Effector memory CD4-positive, alpha-beta T cell (primary cell): ENCODE data around the gene ZNF669.
"Not testable (repeated sequence)": the region's sequence is repeated elsewhere in the genome, so short reads cannot be mapped to it uniquely, and the experiment has no call there.

Source experiments
- DNase-seq, 3 donors: peaks; one replicate each; pipeline ENCODE4 v3.0.0-alpha.2; 2020
- H3K27ac ChIP-seq: 2 replicates; pipeline ENCODE4 v1.7.0; 2013; ENCODE audit warnings: mild to moderate bottlenecking, low read length, moderate library complexity; ENCODE audit not compliant: insufficient read depth, poor library complexity, severe bottlenecking
- H3K27me3 ChIP-seq: replicated peaks from 2 replicates; pipeline ENCODE4 v1.7.0; 2013; ENCODE audit warnings: mild to moderate bottlenecking, low read length; ENCODE audit not compliant: insufficient read depth, control insufficient read depth, poor library complexity, severe bottlenecking
- H3K36me3 ChIP-seq: 2 replicates; pipeline ENCODE4 v1.7.0; 2013; ENCODE audit warnings: mild to moderate bottlenecking, low read length, moderate library complexity; ENCODE audit not compliant: control insufficient read depth, insufficient read depth
- H3K4me1 ChIP-seq: 2 replicates; pipeline ENCODE4 v1.7.0; 2013; ENCODE audit warnings: low read length, mild to moderate bottlenecking; ENCODE audit not compliant: control insufficient read depth, insufficient read depth, poor library complexity, severe bottlenecking
- H3K4me3 ChIP-seq: 2 replicates; pipeline ENCODE4 v1.7.0; 2013; ENCODE audit warnings: low read length, low read depth, mild to moderate bottlenecking; ENCODE audit not compliant: insufficient read depth, poor library complexity, severe bottlenecking
- H3K9me3 ChIP-seq: 2 replicates; pipeline ENCODE4 v1.7.0; 2013; ENCODE audit warnings: mild to moderate bottlenecking, low read length, moderate library complexity; ENCODE audit not compliant: control insufficient read depth

Gene ZNF669

GRCh38 chr1:247121382-247121781, 17.2 kb upstream of the ZNF669 start:
- Histone ChIP-seq H3K36me3 (no peaks in the 10 kb centered on the region), H3K4me3 (no peak overlapping the region), H3K4me1 (no peaks in the 10 kb centered on the region), H3K27ac (no peak overlapping the region), H3K9me3 (no peaks in the 10 kb centered on the region), H3K27me3 (no peaks in the 10 kb centered on the region)
- no peak for DNase-seq

GRCh38 chr1:247120408-247120668, 16.2 kb upstream of the ZNF669 start:
- H3K4me1 ChIP-seq, DNase-seq, H3K36me3 ChIP-seq: not testable (repeated sequence)

DNA sequence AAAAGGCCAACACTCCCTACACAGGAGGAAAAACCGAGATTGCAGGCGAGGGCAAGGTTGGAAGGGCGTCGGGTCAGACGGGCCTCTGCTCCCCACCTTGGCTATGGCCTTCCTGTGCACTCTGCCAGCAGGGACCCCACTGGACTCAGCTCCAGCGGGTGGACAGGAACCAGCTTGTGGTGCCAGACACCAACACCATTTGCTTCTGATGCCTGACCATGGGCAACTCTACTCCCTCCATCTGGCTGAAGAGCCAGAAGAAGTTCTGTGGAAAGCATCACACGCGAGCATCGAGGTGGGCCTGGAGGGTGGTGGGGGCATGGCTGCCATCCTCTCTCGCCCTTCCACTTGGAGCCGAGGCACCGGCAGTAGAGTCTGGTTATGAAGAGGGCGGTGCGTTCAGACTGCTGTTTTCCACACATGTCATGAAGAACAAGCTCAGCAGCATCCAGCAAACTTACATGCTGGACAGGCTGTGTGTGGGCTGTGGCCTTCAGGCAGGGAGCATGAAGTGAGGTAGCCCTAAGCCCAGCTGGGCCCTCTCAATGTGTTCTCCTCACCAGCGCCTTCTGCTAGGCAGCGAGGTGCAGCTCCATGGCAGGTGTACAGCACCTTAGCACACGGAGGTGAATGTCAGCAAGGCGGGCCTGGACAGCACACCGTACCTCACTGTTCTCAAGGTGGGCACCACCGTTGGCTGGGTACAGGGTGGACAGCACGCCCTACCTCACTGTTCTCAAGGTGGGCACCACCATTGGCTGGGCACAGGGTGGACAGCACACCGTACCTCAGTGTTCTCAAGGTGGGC, 15.6 kb upstream of the ZNF669 start:
- no peaks in the 10 kb centered on the region for H3K4me1 ChIP-seq
- no peak overlapping the region for H3K4me3 ChIP-seq
- no peak for DNase-seq
- no peak overlapping the region for H3K27ac ChIP-seq
- no peaks in the 10 kb centered on the region for H3K36me3 ChIP-seq
- no peaks in the 10 kb centered on the region for H3K27me3 ChIP-seq
- H3K9me3 ChIP-seq: no peaks in the 10 kb centered on the region

More at GRCh38 chr1:247120408-247120668, 16.2 kb upstream of the ZNF669 start:
- not testable (repeated sequence) for H3K4me3 ChIP-seq, H3K27ac ChIP-seq, H3K9me3 ChIP-seq, H3K27me3 ChIP-seq

GRCh38 chr1:247118946-247119446, 14.8 kb upstream of the ZNF669 start:
- Histone ChIP-seq H3K27ac (no peak overlapping the region), H3K4me3 (no peak overlapping the region), H3K36me3 (no peaks in the 10 kb centered on the region), H3K9me3 (no peaks in the 10 kb centered on the region), H3K27me3 (no peaks in the 10 kb centered on the region), H3K4me1 (no peaks in the 10 kb centered on the region)
- peak in 1 of 3 donors; percentile 36 for DNase-seq

GRCh38 chr1:247115545-247115944, 11.4 kb upstream of the ZNF669 start:
- no peak for DNase-seq
- no peaks in the 10 kb centered on the region for H3K36me3 ChIP-seq
- no peaks in the 10 kb centered on the region for H3K9me3 ChIP-seq
- no peak overlapping the region for H3K4me3 ChIP-seq
- H3K4me1 ChIP-seq: peaks cover 16% of the 10 kb centered on the region
- peaks cover 16% of the 10 kb centered on the region for H3K27me3 ChIP-seq
- no peak overlapping the region for H3K27ac ChIP-seq

DNA sequence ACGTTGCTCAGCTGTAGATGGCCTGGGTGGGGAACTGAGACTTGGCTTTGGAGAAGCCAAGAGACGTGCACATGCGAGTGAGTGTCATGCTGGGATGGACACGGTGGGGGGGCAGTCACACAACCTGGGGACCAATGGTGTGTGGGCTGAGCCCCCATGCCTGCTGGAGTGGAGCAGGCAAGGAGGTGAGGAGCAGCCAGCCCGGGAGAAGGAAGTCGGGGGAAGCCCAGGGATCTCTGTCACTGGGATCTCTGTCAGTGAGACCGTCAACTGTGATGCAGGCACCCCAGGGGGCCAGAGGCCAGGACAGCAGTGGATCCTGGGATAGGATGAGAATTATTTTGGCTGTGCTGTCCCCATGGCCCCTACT, 11.0 kb upstream of the ZNF669 start:
- peaks cover 17% of the 10 kb centered on the region for H3K4me1 ChIP-seq
- H3K4me3 ChIP-seq: no peak overlapping the region

DNA sequence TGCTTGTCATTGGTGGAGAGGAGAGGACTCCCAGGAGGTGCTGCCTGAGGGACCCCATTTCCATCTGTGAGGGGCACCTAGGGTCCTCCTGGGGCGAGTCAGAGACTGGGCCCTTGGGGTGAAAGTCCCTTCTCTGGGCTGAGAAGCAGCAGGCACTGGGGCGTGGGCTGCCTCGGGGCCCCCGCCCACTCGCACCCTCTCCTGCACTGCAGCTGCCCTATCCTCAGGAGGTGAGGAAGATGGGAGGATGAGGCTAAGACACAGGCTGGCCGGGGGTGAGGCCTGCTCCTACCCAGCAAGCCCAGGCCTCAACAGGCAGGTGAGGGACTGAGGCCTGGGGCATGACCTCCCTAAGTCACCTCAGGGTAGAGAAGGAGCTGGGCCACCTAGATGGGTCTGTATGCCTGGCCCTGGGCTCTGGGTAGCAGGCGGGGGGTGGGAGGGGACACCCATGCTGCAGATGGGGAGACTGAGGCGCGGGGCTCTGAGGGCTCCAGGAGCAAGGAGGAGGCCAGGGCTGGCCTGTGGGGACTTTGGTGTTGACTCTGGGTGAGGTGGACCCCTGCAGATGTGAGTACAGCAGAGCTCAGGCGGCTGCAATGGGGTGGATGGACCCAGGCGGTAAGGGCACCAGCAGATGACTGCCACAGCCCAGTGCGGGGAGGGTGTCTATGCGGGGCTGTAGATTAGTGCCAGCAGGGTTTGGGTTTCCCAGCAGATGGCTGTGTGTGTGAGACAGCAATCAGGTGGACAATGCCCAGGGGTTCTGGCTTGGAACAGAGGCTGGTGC, 10.4 kb upstream of the ZNF669 start:
- Histone ChIP-seq H3K27me3 (peaks cover 26% of the 10 kb centered on the region), H3K4me3 (no peak overlapping the region), H3K9me3 (no peaks in the 10 kb centered on the region), H3K36me3 (no peaks in the 10 kb centered on the region), H3K4me1 (peaks cover 17% of the 10 kb centered on the region), H3K27ac (no peak overlapping the region)
- no peak for DNase-seq

More for the DNA sequence above, 11.0 kb upstream of the ZNF669 start:
- no peak for DNase-seq
- Histone ChIP-seq H3K9me3 (no peaks in the 10 kb centered on the region), H3K27me3 (peaks cover 20% of the 10 kb centered on the region), H3K27ac (no peak overlapping the region), H3K36me3 (no peaks in the 10 kb centered on the region)

DNA sequence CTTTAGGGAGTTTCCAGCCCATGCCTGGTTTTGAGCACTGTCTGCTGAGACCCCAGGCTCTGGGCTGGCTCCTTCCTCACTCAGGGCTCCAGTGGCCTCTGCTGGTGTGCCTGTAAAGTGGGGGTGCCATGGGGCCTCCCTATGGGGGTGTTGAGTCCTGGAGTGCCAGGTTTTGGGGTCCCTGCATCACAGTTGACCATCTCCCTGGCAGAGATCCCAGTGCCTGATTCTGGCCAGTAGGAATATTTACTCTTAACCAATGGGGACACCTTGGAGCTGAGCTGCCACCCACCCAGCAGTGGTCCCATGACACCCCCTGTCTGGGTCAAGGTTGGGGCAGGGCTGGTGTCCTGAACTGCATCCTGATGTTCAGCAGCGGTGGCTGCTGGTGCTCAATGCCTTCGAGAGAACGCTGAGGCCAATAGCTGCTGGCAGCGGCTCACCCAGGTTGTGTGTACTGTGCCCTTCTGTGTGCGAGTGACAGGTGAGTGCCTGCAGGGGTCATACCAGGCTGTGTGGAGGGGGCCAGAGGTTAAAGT, 9.6 kb upstream of the ZNF669 start:
- peaks cover 17% of the 10 kb centered on the region for H3K4me1 ChIP-seq
- H3K4me3 ChIP-seq: no peak overlapping the region
- H3K27ac ChIP-seq: no peak overlapping the region
- no peak for DNase-seq
- H3K36me3 ChIP-seq: no peaks in the 10 kb centered on the region
- H3K27me3 ChIP-seq: peaks cover 26% of the 10 kb centered on the region
- H3K9me3 ChIP-seq: no peaks in the 10 kb centered on the region

DNA sequence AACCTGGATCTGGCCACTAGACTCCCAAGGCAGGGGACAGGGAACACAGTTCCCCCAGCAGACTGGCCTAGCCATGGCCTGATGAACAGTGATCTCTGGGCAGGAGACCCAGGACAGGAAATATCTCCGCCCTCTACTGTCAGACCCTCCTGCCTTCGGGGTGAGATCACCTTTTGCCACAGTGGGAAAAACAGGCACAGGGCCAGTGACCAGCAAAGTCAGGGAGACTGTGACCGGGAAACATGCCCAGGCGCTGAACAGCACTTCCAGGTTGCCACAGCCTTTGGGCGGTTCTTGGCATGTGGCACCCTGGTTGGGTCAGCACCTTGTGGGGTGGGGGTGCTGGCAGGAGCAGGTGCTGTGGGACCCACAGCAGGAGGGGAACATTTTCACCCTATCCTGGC, 8.9 kb upstream of the ZNF669 start:
- peaks cover 26% of the 10 kb centered on the region for H3K27me3 ChIP-seq

GRCh38 chr1:247112479-247112781, 8.3 kb upstream of the ZNF669 start:
- H3K4me3 ChIP-seq: no peak overlapping the region
- no peaks in the 10 kb centered on the region for H3K9me3 ChIP-seq
- no peak overlapping the region for H3K27ac ChIP-seq
- H3K4me1 ChIP-seq: peaks cover 17% of the 10 kb centered on the region
- no peak for DNase-seq
- H3K27me3 ChIP-seq: peaks cover 26% of the 10 kb centered on the region
- no peaks in the 10 kb centered on the region for H3K36me3 ChIP-seq

More for the DNA sequence above, 8.9 kb upstream of the ZNF669 start:
- no peaks in the 10 kb centered on the region for H3K9me3 ChIP-seq
- no peak overlapping the region for H3K4me3 ChIP-seq
- no peak for DNase-seq
- H3K36me3 ChIP-seq: no peaks in the 10 kb centered on the region
- no peak overlapping the region for H3K27ac ChIP-seq
- peaks cover 17% of the 10 kb centered on the region for H3K4me1 ChIP-seq
